Measurements from ENCODE around the gene SAAL1. TPM values are rescaled to one million over a fixed set of nuclear protein-coding genes. Genes with fewer than 3 reads are reported as not detected.

Gene SAAL1
- total and polyA plus RNA-seq, 9 of the 15 experiments (the other 6 are each of a cell fraction or from before 2014, with no cell fraction given): 38.9 to 77.5 (median 56.4) TPM

DNA sequence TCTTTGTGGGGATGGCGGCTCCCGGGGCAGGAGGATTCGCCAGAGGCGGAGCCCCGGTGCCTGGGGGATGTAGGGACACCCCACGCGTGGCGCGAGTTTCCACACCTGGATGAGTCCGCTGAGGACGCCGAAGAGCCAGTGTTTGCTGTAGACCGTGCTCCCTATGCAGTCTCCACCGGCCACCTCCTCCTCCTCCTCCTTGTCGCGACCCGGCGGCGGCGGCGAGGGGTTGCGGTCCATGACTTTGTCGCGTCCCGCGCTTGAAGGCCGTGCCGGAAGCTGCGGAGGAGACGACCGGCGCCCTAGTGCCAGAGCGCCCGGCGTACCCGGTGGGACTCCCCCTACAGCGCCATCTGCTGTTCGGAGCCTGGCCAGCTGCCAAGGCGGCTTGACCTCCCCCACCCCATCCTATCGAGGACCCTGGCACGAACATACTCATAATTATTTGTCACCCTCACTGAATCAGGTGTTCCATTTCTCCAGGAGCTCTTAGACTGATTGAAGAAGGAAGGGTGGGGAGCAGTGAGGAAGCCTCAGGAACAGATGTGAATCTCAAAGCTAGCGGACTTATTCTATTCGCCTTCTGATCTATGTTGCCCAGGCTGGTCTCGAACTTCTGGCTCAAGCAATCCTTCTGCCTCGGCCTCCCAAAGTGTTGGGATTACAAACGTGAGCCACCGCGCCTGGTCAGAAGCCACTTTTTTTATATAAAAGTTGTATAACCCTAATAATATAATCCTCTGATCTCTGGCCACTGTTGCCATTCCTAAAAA lies at the start of gene SAAL1 (continued):
- TF ChIP-seq ZKSCAN3 (CRISPR knock-in tag; IDR thresholded peaks at IDR 0.05) (no peak), DPF2 (IDR thresholded peaks at IDR 0.05) (no peak), ADNP (tag; IDR thresholded peaks at IDR 0.05) (no peak), ZNF133 (CRISPR knock-in tag; IDR thresholded peaks at IDR 0.05) (no peak), PHF20 (IDR thresholded peaks at IDR 0.05; ENCODE audit: partially characterized antibody) (peak; percentile 95), POLR2A (conservative IDR thresholded peaks at IDR 0.05) (peak; percentile 90), ZNF274 (IDR thresholded peaks at IDR 0.05; ENCODE audit: borderline replicate concordance, low read depth, low read length) (no peak), ZNF232 (CRISPR knock-in tag; IDR thresholded peaks at IDR 0.05) (no peak), BHLHE40 (IDR thresholded peaks at IDR 0.05; ENCODE audit: low read length) (peak; percentile 54), POLR3G (IDR thresholded peaks at IDR 0.05; ENCODE audit: extremely low read depth, insufficient read length, insufficient replicate concordance) (no peak)
- TF ChIP-seq, protein P1, sequence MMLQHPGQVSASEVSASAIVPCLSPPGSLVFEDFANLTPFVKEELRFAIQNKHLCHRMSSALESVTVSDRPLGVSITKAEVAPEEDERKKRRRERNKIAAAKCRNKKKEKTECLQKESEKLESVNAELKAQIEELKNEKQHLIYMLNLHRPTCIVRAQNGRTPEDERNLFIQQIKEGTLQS (IDR thresholded peaks at IDR 0.05): no peak
- TF ChIP-seq, protein P1 (CRISPR knock-in tag; conservative IDR thresholded peaks at IDR 0.05): no peak; the same call in 1 of the 2 replicates
- TF ChIP-seq, protein P2, sequence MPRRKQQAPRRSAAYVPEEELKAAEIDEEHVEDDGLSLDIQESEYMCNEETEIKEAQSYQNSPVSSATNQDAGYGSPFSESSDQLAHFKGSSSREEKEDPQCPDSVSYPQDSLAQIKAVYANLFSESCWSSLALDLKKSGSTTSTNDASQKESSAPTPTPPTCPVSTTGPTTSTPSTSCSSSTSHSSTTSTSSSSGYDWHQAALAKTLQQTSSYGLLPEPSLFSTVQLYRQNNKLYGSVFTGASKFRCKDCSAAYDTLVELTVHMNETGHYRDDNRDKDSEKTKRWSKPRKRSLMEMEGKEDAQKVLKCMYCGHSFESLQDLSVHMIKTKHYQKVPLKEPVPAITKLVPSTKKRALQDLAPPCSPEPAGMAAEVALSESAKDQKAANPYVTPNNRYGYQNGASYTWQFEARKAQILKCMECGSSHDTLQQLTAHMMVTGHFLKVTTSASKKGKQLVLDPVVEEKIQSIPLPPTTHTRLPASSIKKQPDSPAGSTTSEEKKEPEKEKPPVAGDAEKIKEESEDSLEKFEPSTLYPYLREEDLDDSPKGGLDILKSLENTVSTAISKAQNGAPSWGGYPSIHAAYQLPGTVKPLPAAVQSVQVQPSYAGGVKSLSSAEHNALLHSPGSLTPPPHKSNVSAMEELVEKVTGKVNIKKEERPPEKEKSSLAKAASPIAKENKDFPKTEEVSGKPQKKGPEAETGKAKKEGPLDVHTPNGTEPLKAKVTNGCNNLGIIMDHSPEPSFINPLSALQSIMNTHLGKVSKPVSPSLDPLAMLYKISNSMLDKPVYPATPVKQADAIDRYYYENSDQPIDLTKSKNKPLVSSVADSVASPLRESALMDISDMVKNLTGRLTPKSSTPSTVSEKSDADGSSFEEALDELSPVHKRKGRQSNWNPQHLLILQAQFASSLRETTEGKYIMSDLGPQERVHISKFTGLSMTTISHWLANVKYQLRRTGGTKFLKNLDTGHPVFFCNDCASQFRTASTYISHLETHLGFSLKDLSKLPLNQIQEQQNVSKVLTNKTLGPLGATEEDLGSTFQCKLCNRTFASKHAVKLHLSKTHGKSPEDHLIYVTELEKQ (CRISPR knock-in tag; IDR thresholded peaks at IDR 0.05): no peak
- TF ChIP-seq, protein P3, sequence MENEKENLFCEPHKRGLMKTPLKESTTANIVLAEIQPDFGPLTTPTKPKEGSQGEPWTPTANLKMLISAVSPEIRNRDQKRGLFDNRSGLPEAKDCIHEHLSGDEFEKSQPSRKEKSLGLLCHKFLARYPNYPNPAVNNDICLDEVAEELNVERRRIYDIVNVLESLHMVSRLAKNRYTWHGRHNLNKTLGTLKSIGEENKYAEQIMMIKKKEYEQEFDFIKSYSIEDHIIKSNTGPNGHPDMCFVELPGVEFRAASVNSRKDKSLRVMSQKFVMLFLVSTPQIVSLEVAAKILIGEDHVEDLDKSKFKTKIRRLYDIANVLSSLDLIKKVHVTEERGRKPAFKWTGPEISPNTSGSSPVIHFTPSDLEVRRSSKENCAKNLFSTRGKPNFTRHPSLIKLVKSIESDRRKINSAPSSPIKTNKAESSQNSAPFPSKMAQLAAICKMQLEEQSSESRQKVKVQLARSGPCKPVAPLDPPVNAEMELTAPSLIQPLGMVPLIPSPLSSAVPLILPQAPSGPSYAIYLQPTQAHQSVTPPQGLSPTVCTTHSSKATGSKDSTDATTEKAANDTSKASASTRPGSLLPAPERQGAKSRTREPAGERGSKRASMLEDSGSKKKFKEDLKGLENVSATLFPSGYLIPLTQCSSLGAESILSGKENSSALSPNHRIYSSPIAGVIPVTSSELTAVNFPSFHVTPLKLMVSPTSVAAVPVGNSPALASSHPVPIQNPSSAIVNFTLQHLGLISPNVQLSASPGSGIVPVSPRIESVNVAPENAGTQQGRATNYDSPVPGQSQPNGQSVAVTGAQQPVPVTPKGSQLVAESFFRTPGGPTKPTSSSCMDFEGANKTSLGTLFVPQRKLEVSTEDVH (IDR thresholded peaks at IDR 0.05; ENCODE audit: low read depth, partially characterized antibody): peak; percentile 73
- TF ChIP-seq, protein P4, sequence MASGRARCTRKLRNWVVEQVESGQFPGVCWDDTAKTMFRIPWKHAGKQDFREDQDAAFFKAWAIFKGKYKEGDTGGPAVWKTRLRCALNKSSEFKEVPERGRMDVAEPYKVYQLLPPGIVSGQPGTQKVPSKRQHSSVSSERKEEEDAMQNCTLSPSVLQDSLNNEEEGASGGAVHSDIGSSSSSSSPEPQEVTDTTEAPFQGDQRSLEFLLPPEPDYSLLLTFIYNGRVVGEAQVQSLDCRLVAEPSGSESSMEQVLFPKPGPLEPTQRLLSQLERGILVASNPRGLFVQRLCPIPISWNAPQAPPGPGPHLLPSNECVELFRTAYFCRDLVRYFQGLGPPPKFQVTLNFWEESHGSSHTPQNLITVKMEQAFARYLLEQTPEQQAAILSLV (tag; IDR thresholded peaks at IDR 0.05): no peak
- TF ChIP-seq, protein P5, sequence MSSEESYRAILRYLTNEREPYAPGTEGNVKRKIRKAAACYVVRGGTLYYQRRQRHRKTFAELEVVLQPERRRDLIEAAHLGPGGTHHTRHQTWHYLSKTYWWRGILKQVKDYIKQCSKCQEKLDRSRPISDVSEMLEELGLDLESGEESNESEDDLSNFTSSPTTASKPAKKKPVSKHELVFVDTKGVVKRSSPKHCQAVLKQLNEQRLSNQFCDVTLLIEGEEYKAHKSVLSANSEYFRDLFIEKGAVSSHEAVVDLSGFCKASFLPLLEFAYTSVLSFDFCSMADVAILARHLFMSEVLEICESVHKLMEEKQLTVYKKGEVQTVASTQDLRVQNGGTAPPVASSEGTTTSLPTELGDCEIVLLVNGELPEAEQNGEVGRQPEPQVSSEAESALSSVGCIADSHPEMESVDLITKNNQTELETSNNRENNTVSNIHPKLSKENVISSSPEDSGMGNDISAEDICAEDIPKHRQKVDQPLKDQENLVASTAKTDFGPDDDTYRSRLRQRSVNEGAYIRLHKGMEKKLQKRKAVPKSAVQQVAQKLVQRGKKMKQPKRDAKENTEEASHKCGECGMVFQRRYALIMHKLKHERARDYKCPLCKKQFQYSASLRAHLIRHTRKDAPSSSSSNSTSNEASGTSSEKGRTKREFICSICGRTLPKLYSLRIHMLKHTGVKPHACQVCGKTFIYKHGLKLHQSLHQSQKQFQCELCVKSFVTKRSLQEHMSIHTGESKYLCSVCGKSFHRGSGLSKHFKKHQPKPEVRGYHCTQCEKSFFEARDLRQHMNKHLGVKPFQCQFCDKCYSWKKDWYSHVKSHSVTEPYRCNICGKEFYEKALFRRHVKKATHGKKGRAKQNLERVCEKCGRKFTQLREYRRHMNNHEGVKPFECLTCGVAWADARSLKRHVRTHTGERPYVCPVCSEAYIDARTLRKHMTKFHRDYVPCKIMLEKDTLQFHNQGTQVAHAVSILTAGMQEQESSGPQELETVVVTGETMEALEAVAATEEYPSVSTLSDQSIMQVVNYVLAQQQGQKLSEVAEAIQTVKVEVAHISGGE (CRISPR knock-in tag; IDR thresholded peaks at IDR 0.05): peak in 2 of 3 experiments; percentile 53 to 71; a peak in 4 of 6 replicates
